Measurements from ENCODE around the gene COL4A1.

Gene COL4A1

GRCh38 chr13:110308656-110309359 is 1.9 kb upstream of the COL4A1 start:
- DNase-seq (ENCODE audit: low spot score): no peak

GRCh38 chr13:110307767-110308655 is 1.1 kb upstream of the COL4A1 start:
- peak; percentile 75 for DNase-seq (ENCODE audit: low spot score)

- no peak for DNase-seq (ENCODE audit: low spot score)
These were observed 507 bp downstream of the COL4A1 start for GRCh38 chr13:110306340-110306959.

DNA sequence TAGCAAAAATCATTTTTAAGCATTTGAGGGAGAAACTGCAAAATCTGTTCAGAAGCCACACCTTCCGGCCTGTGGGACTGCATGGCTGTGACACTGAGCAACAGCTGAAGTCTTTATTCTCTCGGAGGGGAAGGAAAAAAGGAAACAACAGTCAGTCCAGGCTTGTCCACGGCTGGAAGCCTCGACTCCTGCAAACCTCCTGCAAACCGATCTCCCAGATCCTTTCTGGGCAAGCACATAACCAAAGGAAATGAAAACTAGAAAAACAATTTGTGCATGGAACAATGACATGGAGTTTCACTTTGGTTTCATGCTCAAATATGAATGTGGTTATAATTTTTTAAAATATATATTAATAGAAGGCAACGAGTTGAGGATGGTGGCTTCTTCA is 1.0 kb downstream of the COL4A1 start:
- DNase-seq (ENCODE audit: low spot score): no peak

GRCh38 chr13:110305544-110305943 is 1.4 kb downstream of the COL4A1 start:
- DNase-seq (ENCODE audit: low spot score): no peak

- DNase-seq (ENCODE audit: low spot score): no peak
These were observed 2.0 kb downstream of the COL4A1 start for GRCh38 chr13:110305001-110305400.

GRCh38 chr13:110304256-110304655 is 2.7 kb downstream of the COL4A1 start:
- DNase-seq (ENCODE audit: low spot score): no peak

GRCh38 chr13:110303644-110304043 is 3.3 kb downstream of the COL4A1 start:
- no peak for DNase-seq (ENCODE audit: low spot score)

GRCh38 chr13:110302997-110303396 is 4.0 kb downstream of the COL4A1 start:
- no peak for DNase-seq (ENCODE audit: low spot score)

- no peak for DNase-seq (ENCODE audit: low spot score)
These were observed 5.1 kb downstream of the COL4A1 start for GRCh38 chr13:110301606-110302553.

- no peak for DNase-seq (ENCODE audit: low spot score)
These were observed 5.9 kb downstream of the COL4A1 start for GRCh38 chr13:110301083-110301482.

DNA sequence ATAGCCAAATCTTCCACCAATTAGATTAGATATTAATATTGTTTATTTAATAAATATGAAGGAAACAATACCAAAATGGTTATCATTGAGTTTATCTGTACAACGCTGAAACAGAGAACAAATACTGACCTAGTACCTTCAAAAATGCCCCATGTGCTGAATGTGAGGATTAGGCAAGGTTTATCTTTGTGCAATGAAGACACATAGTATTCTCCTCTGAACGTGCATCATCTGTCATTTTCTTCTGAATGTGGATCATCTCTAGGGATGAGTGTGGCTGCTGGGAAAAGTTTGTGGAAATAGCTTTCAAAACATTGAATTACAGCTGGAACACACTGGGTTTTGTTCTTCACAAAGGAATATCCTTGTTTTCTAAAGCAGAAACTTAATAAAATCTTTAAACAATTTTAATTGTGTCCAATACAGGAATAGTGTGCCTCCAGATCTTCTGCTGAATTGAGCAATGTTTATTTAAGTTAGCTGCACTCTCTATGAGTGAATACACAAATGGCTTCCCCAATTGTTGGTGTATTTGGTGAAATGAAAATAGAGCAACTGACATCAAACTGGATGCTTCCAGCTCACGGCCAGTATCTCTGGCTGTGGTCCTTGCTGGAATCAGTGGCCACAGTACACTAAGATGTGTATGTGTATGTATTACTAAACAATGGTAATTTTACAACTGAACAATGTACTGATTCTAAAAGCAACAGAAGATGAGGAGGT is 6.7 kb downstream of the COL4A1 start:
- DNase-seq (ENCODE audit: low spot score): no peak

- no peak for DNase-seq (ENCODE audit: low spot score)
These were observed 7.6 kb downstream of the COL4A1 start for GRCh38 chr13:110299283-110299840.

DNA sequence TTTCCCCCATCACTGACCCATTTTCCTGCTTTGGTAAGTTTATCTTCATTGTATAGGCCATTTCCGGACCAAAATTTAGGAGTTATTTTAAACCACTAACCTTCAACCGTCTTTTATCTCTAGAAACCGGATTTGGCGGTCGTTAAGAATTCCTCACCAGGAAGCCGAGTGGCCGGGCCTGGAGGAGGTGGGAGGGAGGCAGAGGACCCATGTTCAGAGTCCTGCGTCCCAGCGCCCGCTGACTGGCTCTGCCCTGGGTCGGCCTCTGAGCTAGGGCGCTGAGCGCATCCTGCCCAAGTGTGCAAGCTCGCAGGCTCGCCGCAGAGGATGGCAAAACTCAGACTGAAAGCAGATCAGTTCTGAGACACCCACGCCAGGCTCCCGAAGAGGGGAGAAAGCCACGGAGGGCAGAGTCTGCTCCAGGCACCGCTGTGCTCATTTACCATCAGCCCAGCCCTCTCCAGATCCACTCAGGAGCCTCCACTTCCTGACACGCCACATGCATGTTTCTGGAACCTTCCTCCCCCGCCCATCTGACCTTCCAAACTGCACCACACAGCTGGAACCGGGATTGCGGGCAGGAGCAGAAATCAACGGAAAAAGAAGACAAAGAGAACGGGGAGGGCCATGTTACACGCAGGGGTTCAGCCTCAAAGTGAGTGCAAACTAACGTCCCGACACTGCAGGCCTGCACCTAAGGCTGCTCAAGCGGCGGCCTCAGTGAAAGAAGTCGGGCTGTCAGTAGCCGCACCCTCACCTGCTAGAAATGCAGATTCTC is 8.3 kb downstream of the COL4A1 start:
- DNase-seq (ENCODE audit: low spot score): no peak

DNA sequence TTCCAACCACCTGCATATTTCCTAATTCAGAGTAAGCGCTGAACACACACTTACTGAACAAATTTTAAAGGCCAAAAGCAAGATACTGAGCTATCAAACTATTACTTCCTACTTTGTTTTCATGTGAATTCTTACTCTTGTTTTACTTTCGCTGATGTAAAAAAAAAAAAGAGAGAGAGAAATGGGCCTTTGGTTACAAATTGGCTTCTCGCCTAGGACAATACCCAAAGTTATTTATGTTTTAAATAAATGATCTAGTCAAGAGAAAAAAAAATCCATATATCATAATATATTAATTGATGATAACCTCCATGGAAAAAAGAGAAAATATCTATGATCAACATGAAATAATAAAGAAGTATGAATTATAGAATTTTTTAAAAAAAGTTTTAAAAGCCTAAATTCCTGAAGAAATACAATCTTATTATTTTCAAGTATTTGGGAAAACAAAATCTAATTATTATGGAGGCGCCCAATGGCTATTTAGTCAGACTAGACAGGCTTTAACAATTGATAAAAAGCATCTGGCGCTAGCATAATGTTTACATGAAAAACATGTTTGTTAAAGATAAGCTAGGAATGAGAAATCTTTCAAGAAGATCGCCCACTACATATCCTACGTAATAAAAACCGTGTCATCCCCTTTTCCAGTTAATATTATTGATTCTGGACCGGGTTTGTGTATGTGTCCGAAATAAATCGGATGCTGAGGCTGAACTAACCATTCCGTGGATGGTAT is 9.0 kb downstream of the COL4A1 start:
- no peak for DNase-seq (ENCODE audit: low spot score)

- no peak for DNase-seq (ENCODE audit: low spot score)
These were observed 9.9 kb downstream of the COL4A1 start for GRCh38 chr13:110297011-110297410.

DNA sequence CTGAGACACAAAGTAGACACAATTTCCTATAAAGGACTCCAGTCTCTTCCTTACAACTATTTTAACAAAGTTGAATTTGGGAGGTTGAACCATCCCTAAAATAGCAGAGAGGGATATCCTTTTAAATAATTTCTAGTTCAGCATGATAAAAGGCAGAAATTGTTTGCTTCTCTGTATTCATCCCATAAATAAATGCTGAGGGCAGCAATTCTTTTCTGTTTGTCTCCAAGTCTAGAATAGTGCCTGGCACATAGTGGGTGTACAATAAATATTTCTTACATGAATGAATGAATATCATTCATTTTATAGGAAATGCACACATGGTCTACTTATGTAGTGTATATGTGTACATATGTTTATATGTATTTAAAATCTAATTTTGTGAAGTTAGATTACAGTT is 12.3 kb downstream of the COL4A1 start:
- no peak for DNase-seq (ENCODE audit: low spot score)

- no peak for DNase-seq (ENCODE audit: low spot score)
These were observed 12.8 kb downstream of the COL4A1 start for GRCh38 chr13:110294146-110294545.

DNA sequence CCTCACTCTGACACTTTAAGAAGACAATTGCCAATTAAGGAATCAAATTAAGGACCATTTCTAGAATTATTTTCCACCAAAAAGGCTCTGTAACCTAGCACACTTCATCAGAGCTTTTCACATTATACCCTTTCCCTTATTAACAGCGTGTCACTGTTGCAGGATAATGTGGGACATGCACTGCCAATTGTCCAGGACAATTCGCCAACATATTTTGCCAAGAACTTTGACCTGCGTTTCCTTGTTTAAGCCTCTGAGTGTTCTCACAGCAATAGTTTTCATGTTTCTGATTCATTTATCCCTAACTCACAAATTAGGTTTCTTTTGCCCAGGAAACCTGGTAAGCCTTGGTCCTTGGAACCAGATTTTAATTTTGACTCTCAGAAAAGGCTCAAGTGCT is 13.3 kb downstream of the COL4A1 start:
- no peak for DNase-seq (ENCODE audit: low spot score)
